OCI-LY1 (cell line): ENCODE measurements around the gene ACAT2.

ENCODE experiments used
- EZH2 ChIP-seq: fragments of 200-600 bp; sonication (generic), shearing (Covaris generic); IDR thresholded peaks from 2 replicates; pipeline ENCODE4 v1.8.0; 2017; ENCODE audit warnings: borderline replicate concordance, mixed run types, mild to moderate bottlenecking, antibody characterized with exemption, low read length, moderate library complexity, mixed read lengths
- TF ChIP-seq, protein P1 (sequence below): fragments of 200-600 bp; sonication (generic), shearing (Covaris generic); IDR thresholded peaks from 2 replicates; pipeline ENCODE4 v1.5.1; 2017; ENCODE audit warnings: mild to moderate bottlenecking, antibody characterized with exemption, low read length, moderate library complexity, mixed read lengths

DNA sequence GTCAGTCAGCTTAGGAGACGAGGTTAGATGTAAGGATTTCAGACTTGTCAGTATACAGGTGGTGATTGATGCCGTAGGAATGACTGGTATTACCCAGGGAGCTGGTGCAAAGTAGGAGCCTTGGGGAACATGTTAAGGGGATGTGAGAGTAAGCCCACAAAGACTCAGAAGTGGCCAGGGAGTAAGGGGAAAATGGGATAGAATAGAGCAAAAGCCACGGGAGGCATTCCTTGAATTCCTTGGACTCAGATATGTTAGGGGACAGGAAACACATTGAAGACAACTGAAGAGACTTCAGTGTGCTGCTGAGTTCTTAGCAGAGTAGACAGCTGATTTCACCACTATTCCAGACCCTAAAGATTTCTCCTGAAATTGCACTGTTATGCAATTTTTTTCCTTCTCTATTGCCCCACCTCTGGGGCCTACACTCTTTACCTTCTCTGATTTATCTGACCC is 1.2 kb upstream of the ACAT2 start:
- no peak for TF ChIP-seq EZH2
- TF ChIP-seq, protein P1, sequence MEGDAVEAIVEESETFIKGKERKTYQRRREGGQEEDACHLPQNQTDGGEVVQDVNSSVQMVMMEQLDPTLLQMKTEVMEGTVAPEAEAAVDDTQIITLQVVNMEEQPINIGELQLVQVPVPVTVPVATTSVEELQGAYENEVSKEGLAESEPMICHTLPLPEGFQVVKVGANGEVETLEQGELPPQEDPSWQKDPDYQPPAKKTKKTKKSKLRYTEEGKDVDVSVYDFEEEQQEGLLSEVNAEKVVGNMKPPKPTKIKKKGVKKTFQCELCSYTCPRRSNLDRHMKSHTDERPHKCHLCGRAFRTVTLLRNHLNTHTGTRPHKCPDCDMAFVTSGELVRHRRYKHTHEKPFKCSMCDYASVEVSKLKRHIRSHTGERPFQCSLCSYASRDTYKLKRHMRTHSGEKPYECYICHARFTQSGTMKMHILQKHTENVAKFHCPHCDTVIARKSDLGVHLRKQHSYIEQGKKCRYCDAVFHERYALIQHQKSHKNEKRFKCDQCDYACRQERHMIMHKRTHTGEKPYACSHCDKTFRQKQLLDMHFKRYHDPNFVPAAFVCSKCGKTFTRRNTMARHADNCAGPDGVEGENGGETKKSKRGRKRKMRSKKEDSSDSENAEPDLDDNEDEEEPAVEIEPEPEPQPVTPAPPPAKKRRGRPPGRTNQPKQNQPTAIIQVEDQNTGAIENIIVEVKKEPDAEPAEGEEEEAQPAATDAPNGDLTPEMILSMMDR, result no peak
